Erythroblast (primary cell): ENCODE results near the gene ALDH9A1.

Experiments
- GATA1 ChIP-seq: IDR thresholded peaks from 2 replicates; pipeline ENCODE4 v1.6.1; 2011; ENCODE audit warnings: low read depth, mild to moderate bottlenecking, control low read depth, low read length, moderate library complexity
- POLR2A ChIP-seq: IDR thresholded peaks from 2 replicates; pipeline ENCODE4 v1.6.1; 2011; ENCODE audit warnings: mild to moderate bottlenecking, low read length

GRCh38 chr1:165616054-165616612, 82.2 kb downstream of the ALDH9A1 start:
- TF ChIP-seq POLR2A (no peak), GATA1 (no peak)
